ENCODE data around the gene CCT7. TPM values are rescaled to one million over a fixed set of nuclear protein-coding genes. Genes with fewer than 3 reads are reported as not detected.

The CCT7 gene
- polyA plus RNA-seq, 1 donor from 2014 or later = 310 TPM

- Histone ChIP-seq H2AFZ (ENCODE audit: low read depth, low read length) (no peak overlapping the region), H3K36me3 (ENCODE audit: insufficient read depth, low read length) (no peaks in the 10 kb centered on the region), H3K4me2 (ENCODE audit: low read length) (no peak overlapping the region), H3K9me3 (ENCODE audit: low read length) (no peaks in the 10 kb centered on the region), H3K79me2 (replicated peaks; ENCODE audit: insufficient read depth, low read length) (no peaks in the 10 kb centered on the region), H3K27ac (ENCODE audit: low read length) (no peak overlapping the region), H3K4me3 (ENCODE audit: low read length) (peak overlapping the region; percentile 59), H4K20me1 (ENCODE audit: insufficient read depth) (no peaks in the 10 kb centered on the region), H3F3A (ENCODE audit: insufficient read depth, low read length, poor library complexity, severe bottlenecking) (no peaks in the 10 kb centered on the region), H3K27me3 (ENCODE audit: insufficient read depth, low read depth, low read length) (peaks cover 34% of the 10 kb centered on the region), H3K9me2 (ENCODE audit: insufficient read depth, low read length) (no peaks in the 10 kb centered on the region), H3K9ac (ENCODE audit: low read length) (peak overlapping the region; percentile 11)
- TF ChIP-seq POLR2AphosphoS5 (IDR thresholded peaks at IDR 0.05) (no peak), REST (IDR thresholded peaks at IDR 0.05; ENCODE audit: borderline replicate concordance) (no peak), EZH2 (IDR thresholded peaks at IDR 0.05; ENCODE audit: borderline replicate concordance, insufficient read depth, low read length, poor library complexity, severe bottlenecking) (no peak), MXI1 (conservative IDR thresholded peaks at IDR 0.05; ENCODE audit: poor library complexity, severe bottlenecking) (no peak)
These were observed 34.3 kb downstream of the CCT7 start for GRCh38 chr2:73268366-73268829.

- Histone ChIP-seq H3K4me2 (ENCODE audit: low read length) (no peak overlapping the region), H4K20me1 (ENCODE audit: insufficient read depth) (no peaks in the 10 kb centered on the region), H2AFZ (ENCODE audit: low read depth, low read length) (no peak overlapping the region), H3K9me3 (ENCODE audit: low read length) (no peaks in the 10 kb centered on the region), H3K9ac (ENCODE audit: low read length) (peak overlapping the region; percentile 23), H3K4me3 (ENCODE audit: low read length) (peak overlapping the region; percentile 59), H3K36me3 (ENCODE audit: insufficient read depth, low read length) (no peaks in the 10 kb centered on the region), H3K27ac (ENCODE audit: low read length) (no peak overlapping the region), H3K27me3 (ENCODE audit: insufficient read depth, low read depth, low read length) (peaks cover 34% of the 10 kb centered on the region), H3K79me2 (replicated peaks; ENCODE audit: insufficient read depth, low read length) (no peaks in the 10 kb centered on the region), H3F3A (ENCODE audit: insufficient read depth, low read length, poor library complexity, severe bottlenecking) (no peaks in the 10 kb centered on the region), H3K9me2 (ENCODE audit: insufficient read depth, low read length) (no peaks in the 10 kb centered on the region)
- TF ChIP-seq MXI1 (conservative IDR thresholded peaks at IDR 0.05; ENCODE audit: poor library complexity, severe bottlenecking) (no peak), SMC3 (conservative IDR thresholded peaks at IDR 0.05; ENCODE audit: poor library complexity) (no peak), POLR2AphosphoS5 (IDR thresholded peaks at IDR 0.05) (no peak), TAF1 (IDR thresholded peaks at IDR 0.05; ENCODE audit: low read depth) (no peak), CTCF (IDR thresholded peaks at IDR 0.05; ENCODE audit: poor library complexity, severe bottlenecking) (peak; percentile 48), EZH2 (IDR thresholded peaks at IDR 0.05; ENCODE audit: borderline replicate concordance, insufficient read depth, low read length, poor library complexity, severe bottlenecking) (no peak), REST (IDR thresholded peaks at IDR 0.05; ENCODE audit: borderline replicate concordance) (no peak), RAD21 (conservative IDR thresholded peaks at IDR 0.05) (no peak)
These were observed 35.0 kb downstream of the CCT7 start for GRCh38 chr2:73268830-73269685.

Data from neural cell (in vitro differentiated cells).